OCI-LY7 (cell line): ENCODE results near the gene CHST8. TPM values are rescaled to one million over a fixed set of nuclear protein-coding genes. Genes with fewer than 3 reads are reported as not detected.

Experiments
- BruUV-seq: library from RNA; stranded (reverse); fragments of 400-500 nt; replicated peaks from 2 replicates; lab custom pipeline; 2021; lab: Mats Ljungman, UMichigan
- CTCF ChIA-PET: fragments of 300-600 bp; sonication (Branson Sonifier 250); formaldehyde crosslinking; loops from one replicate; lab custom pipeline; 2022; ENCODE audit warnings: antibody characterized with exemption; ENCODE audit not compliant: unreplicated experiment; lab: Charles Lee
- POLR2A ChIA-PET: fragments of 300-600 bp; sonication (Branson Sonifier 250); formaldehyde crosslinking; loops from one replicate; lab custom pipeline; 2022; ENCODE audit warnings: antibody characterized with exemption; lab: Charles Lee
- DNase-seq: peaks from one replicate; pipeline ENCODE4 v3.0.0-alpha.2; 2015; ENCODE audit warnings: low spot score
- H2AFZ ChIP-seq: fragments of 200-600 bp; sonication (generic), shearing (Covaris generic); 2 replicates; pipeline ENCODE4 v1.6.1; 2014; ENCODE audit warnings: mild to moderate bottlenecking, antibody characterized with exemption, low read length, moderate library complexity
- H3K27ac ChIP-seq: fragments of 200-600 bp; sonication (generic); 2 replicates; pipeline ENCODE4 v1.5.1; 2014; ENCODE audit warnings: mixed run types, low read depth, mild to moderate bottlenecking, moderate library complexity, low read length, inconsistent platforms; ENCODE audit not compliant: poor library complexity, severe bottlenecking
- H3K36me3 ChIP-seq: fragments of 200-600 bp; sonication (generic); 2 replicates; pipeline ENCODE4 v1.6.1; 2014; ENCODE audit warnings: mild to moderate bottlenecking, antibody characterized with exemption, low read length, moderate library complexity, mixed read lengths; ENCODE audit not compliant: insufficient read depth
- H3K4me1 ChIP-seq: fragments of 200-600 bp; sonication (generic); 2 replicates; pipeline ENCODE4 v1.5.1; 2014; ENCODE audit warnings: mild to moderate bottlenecking, low read length; ENCODE audit not compliant: insufficient read depth, poor library complexity, severe bottlenecking
- H3K4me2 ChIP-seq: fragments of 200-600 bp; sonication (generic); 2 replicates; pipeline ENCODE4 v1.6.1; 2014; ENCODE audit warnings: mild to moderate bottlenecking, low read length
- H3K4me3 ChIP-seq: fragments of 200-600 bp; sonication (generic); 2 replicates; pipeline ENCODE4 v1.5.1; 2014; ENCODE audit warnings: mild to moderate bottlenecking, low read depth, low read length; ENCODE audit not compliant: poor library complexity, severe bottlenecking
- H3K79me2 ChIP-seq: fragments of 200-600 bp; sonication (generic); 2 replicates; pipeline ENCODE4 v1.6.1; 2016; ENCODE audit warnings: low read depth, mild to moderate bottlenecking, low read length, moderate library complexity, mixed read lengths; ENCODE audit not compliant: insufficient read depth
- H3K9me2 ChIP-seq: fragments of 200-600 bp; sonication (generic); 2 replicates; pipeline ENCODE4 v1.6.1; 2016; ENCODE audit warnings: mild to moderate bottlenecking, low read length, mixed read lengths; ENCODE audit not compliant: insufficient read depth
- H3K9me3 ChIP-seq: fragments of 200-600 bp; sonication (generic); 2 replicates; pipeline ENCODE4 v1.6.1; 2014; ENCODE audit warnings: mild to moderate bottlenecking, mixed run types, low read length, mixed read lengths
- H4K20me1 ChIP-seq: fragments of 200-600 bp; sonication (generic); 2 replicates; pipeline ENCODE4 v1.6.1; 2014; ENCODE audit warnings: mild to moderate bottlenecking, antibody characterized with exemption, low read length, moderate library complexity, mixed read lengths; ENCODE audit not compliant: insufficient read depth
- CTCF ChIP-seq: fragments of 200-600 bp; sonication (generic); conservative IDR thresholded peaks from 2 replicates; pipeline ENCODE4 v1.5.1; 2014; ENCODE audit warnings: mild to moderate bottlenecking, antibody characterized with exemption, low read length, moderate library complexity, mixed read lengths
- EZH2phosphoT487 ChIP-seq: fragments of 200-600 bp; sonication (generic); IDR thresholded peaks from 2 replicates; pipeline ENCODE4 v1.6.1; 2018; ENCODE audit warnings: low read depth, borderline replicate concordance, mild to moderate bottlenecking, mixed run types, antibody characterized with exemption, low read length, moderate library complexity, mixed read lengths
- intact Hi-C: fragments of 100-400 bp; cut with micrococcal nuclease; formaldehyde crosslinking; loops from one replicate; pipeline ENCODE4 v1.10.0; 2022; ENCODE audit not compliant: unreplicated experiment
- total RNA-seq, 2 experiments: library from RNA; depleted of rRNA in 1 of 2; stranded (reverse); fragments of >200 nt in 1 of 2; shearing (Covaris generic) in 1 of 2; gene quantifications; 2 replicates each; pipeline ENCODE4 v1.2.3, GENCODE V29; 2014 to 2022

The CHST8 gene
- total RNA-seq, 2 experiments from 2014 or later: not detected

DNA sequence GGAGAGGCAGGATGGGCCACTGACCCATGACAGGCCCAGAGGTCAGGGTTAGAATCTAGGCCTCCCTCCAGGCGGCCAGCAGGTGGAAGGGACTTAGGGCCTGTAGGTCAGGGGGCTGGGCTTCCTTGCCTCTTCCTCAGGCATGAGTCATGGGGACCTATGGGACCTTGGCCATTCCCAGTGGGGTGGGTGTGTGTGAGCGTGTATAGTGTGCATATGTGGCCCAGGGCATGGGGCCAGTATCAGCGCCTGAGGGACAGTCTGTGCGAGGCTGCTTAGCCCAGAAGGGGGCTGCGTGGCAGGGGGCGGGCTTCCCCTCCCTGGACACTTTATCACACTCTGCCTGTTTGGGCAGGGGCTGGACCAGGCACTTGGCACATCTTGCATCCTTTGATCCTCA lies 188.2 kb downstream of the CHST8 start:
- H3K79me2 ChIP-seq: no peaks in the 10 kb centered on the region
- POLR2A ChIA-PET: no interaction called here
- intact Hi-C loops: no loop called here
- H2AFZ ChIP-seq: no peak overlapping the region
- no peak for DNase-seq
- no peaks in the 10 kb centered on the region for H3K9me3 ChIP-seq
- no peak overlapping the region for H3K27ac ChIP-seq
- no peak overlapping the region for H3K4me2 ChIP-seq
- H3K4me3 ChIP-seq: no peak overlapping the region
- H4K20me1 ChIP-seq: no peaks in the 10 kb centered on the region
- H3K4me1 ChIP-seq: no peaks in the 10 kb centered on the region
- CTCF ChIA-PET: no interaction called here
- H3K36me3 ChIP-seq: peaks cover 45% of the 10 kb centered on the region
- no TSS peak for BruUV-seq
- TF ChIP-seq EZH2phosphoT487: no peak
- H3K9me2 ChIP-seq: no peaks in the 10 kb centered on the region

GRCh38 chr19:33810821-33811220 lies 189.1 kb downstream of the CHST8 start:
- TF ChIP-seq EZH2phosphoT487: no peak
- Histone ChIP-seq H3K9me2 (no peaks in the 10 kb centered on the region), H3K4me1 (no peaks in the 10 kb centered on the region), H3K9me3 (no peaks in the 10 kb centered on the region), H3K4me3 (no peak overlapping the region), H3K27ac (no peak overlapping the region), H3K79me2 (no peaks in the 10 kb centered on the region), H3K4me2 (no peak overlapping the region), H4K20me1 (no peaks in the 10 kb centered on the region), H2AFZ (no peak overlapping the region), H3K36me3 (peaks cover 40% of the 10 kb centered on the region)
- intact Hi-C loops: no loop called here
- POLR2A ChIA-PET: no interaction called here
- DNase-seq: no peak
- CTCF ChIA-PET: no interaction called here
- BruUV-seq: no TSS peak

- Histone ChIP-seq H3K79me2 (no peaks in the 10 kb centered on the region), H3K9me2 (no peaks in the 10 kb centered on the region), H3K4me1 (no peaks in the 10 kb centered on the region), H4K20me1 (no peaks in the 10 kb centered on the region), H3K27ac (no peak overlapping the region), H3K4me3 (no peak overlapping the region), H3K9me3 (no peaks in the 10 kb centered on the region), H3K4me2 (no peak overlapping the region), H3K36me3 (peaks cover 36% of the 10 kb centered on the region), H2AFZ (no peak overlapping the region)
- BruUV-seq: no TSS peak
- POLR2A ChIA-PET: no interaction called here
- CTCF ChIA-PET: no interaction called here
- no peak for DNase-seq
- no peak for TF ChIP-seq CTCF
- intact Hi-C loops: no loop called here
Observed at GRCh38 chr19:33811246-33811645, 189.5 kb downstream of the CHST8 start.
